ENCODE results near the gene RND2. TPM values are rescaled to one million over a fixed set of nuclear protein-coding genes. Genes with fewer than 3 reads are reported as not detected.
"Not testable (repeated sequence)": the region's sequence is repeated elsewhere in the genome, so short reads cannot be mapped to it uniquely, and the experiment has no call there.

RND2 gene
- polyA plus RNA-seq, 3 donors: 3.7 to 4.2 (median 3.9) TPM

- DNase-seq: no peak
These were observed 26.0 kb upstream of the RND2 start for GRCh38 chr17:42999003-42999525.

GRCh38 chr17:43000894-43001293 is 24.1 kb upstream of the RND2 start:
- DNase-seq: not testable (repeated sequence)

GRCh38 chr17:43003542-43004172 is 21.4 kb upstream of the RND2 start:
- DNase-seq: no peak

GRCh38 chr17:43006639-43007551 is 18.1 kb upstream of the RND2 start, which contains the start of gene IFI35:
Gene IFI35 (plus strand): TSS chr17:43006784. CDS start chr17:43006948, 164 bp downstream.
- no peak for DNase-seq

GRCh38 chr17:43010667-43011308 is 14.2 kb upstream of the RND2 start:
- DNase-seq: no peak

GRCh38 chr17:43011728-43012472 is 13.1 kb upstream of the RND2 start:
- DNase-seq: no peak

GRCh38 chr17:43013296-43013695 is 11.7 kb upstream of the RND2 start:
- DNase-seq: no peak

- no peak for DNase-seq
These were observed 10.9 kb upstream of the RND2 start for GRCh38 chr17:43014020-43014648.

GRCh38 chr17:43014649-43015542 is 10.1 kb upstream of the RND2 start:
- no peak for DNase-seq

- DNase-seq: no peak
These were observed 9.5 kb upstream of the RND2 start for GRCh38 chr17:43015579-43015978.

GRCh38 chr17:43016216-43016615 is 8.8 kb upstream of the RND2 start:
- no peak for DNase-seq

GRCh38 chr17:43018008-43018853 is 6.8 kb upstream of the RND2 start:
- DNase-seq: no peak

GRCh38 chr17:43018932-43019331 is 6.1 kb upstream of the RND2 start:
- no peak for DNase-seq

GRCh38 chr17:43019418-43019817 is 5.6 kb upstream of the RND2 start:
- no peak for DNase-seq

GRCh38 chr17:43020030-43020621 is 4.9 kb upstream of the RND2 start:
- no peak for DNase-seq

GRCh38 chr17:43020789-43021740 is 4.0 kb upstream of the RND2 start:
- no peak for DNase-seq

- DNase-seq: peak; percentile 79
These were observed 3.1 kb upstream of the RND2 start, which contains the start of gene VAT1 for GRCh38 chr17:43021741-43022512. Gene VAT1 (minus strand): TSS chr17:43022385. CDS start chr17:43022322, 63 bp downstream.
